Suprapubic skin (tissue), 4 donors: Measurements from ENCODE around the gene SEMA6A. TPM values are rescaled to one million over a fixed set of nuclear protein-coding genes. Genes with fewer than 3 reads are reported as not detected.

ENCODE experiments used
- DNase-seq, 2 donors: peaks; one replicate each; pipeline ENCODE4 v3.0.0-alpha.2; 2019; ENCODE audit warnings: low spot score in 2 of 2
- H3K27ac ChIP-seq: fragments of 200-600 bp; sonication (generic); one replicate; pipeline ENCODE4 v1.5.1; 2019
- H3K27me3 ChIP-seq: fragments of 200-600 bp; sonication (generic); one replicate; pipeline ENCODE4 v1.5.1; 2019
- H3K36me3 ChIP-seq: fragments of 200-600 bp; sonication (generic); one replicate; pipeline ENCODE4 v1.5.1; 2019
- H3K4me1 ChIP-seq: fragments of 200-600 bp; sonication (generic); one replicate; pipeline ENCODE4 v1.5.1; 2019
- H3K4me3 ChIP-seq: fragments of 200-600 bp; sonication (generic); one replicate; pipeline ENCODE4 v1.5.1; 2019; ENCODE audit warnings: mild to moderate bottlenecking
- H3K9me3 ChIP-seq: fragments of 200-600 bp; sonication (generic); one replicate; pipeline ENCODE4 v1.5.1; 2019
- CTCF ChIP-seq, 2 donors: fragments of 200-600 bp in 1 of 2; fragments of 450-650 bp in 1 of 2; sonication (generic) in 1 of 2; IDR thresholded peaks; one replicate each; pipeline ENCODE4 v1.5.1; 2016 to 2019; ENCODE audit warnings: antibody characterized with exemption in 2 of 2, mild to moderate bottlenecking in 1 of 2, moderate library complexity in 1 of 2
- EP300 ChIP-seq: sonication (generic); formaldehyde crosslinking; IDR thresholded peaks from one replicate; pipeline ENCODE4 v1.6.1; 2017; ENCODE audit warnings: antibody characterized with exemption
- POLR2A ChIP-seq, 2 donors: fragments of 450-650 bp; IDR thresholded peaks; one replicate each; pipeline ENCODE4 v1.6.1; 2017; ENCODE audit warnings: antibody characterized with exemption in 2 of 2, mild to moderate bottlenecking in 2 of 2, moderate library complexity in 2 of 2
- POLR2AphosphoS5 ChIP-seq, 3 donors: sonication (generic); formaldehyde crosslinking; IDR thresholded peaks; one replicate each; pipeline ENCODE4 v1.6.1; 2017; ENCODE audit warnings: antibody characterized with exemption in 3 of 3
- WGBS: methylation state at CpG from one replicate; pipeline ENCODE4 v1.1.5; 2018; 5-methylcytosine and 5-hydroxymethylcytosine counted together
- total RNA-seq, 4 donors: library from RNA; depleted of rRNA; stranded (reverse); fragments of >200 nt; gene quantifications; one replicate each; pipeline ENCODE4 v1.1.0, GENCODE V29; 2016

The SEMA6A gene
- total RNA-seq, 4 donors from 2014 or later: 7.4 to 27.8 (median 15.5) TPM

- H3K4me3 ChIP-seq: no peak overlapping the region
- DNase-seq: no peak
- H3K27ac ChIP-seq: no peak overlapping the region
- no peaks in the 10 kb centered on the region for H3K9me3 ChIP-seq
- no peaks in the 10 kb centered on the region for H3K36me3 ChIP-seq
- H3K27me3 ChIP-seq: no peaks in the 10 kb centered on the region
- H3K4me1 ChIP-seq: peaks cover 14% of the 10 kb centered on the region
- WGBS: 98% methylated on average over 4 of the region's 4 CpGs
- no peak for TF ChIP-seq EP300
- TF ChIP-seq POLR2A (IDR thresholded peaks at IDR 0.05): no peak
- TF ChIP-seq POLR2AphosphoS5 (IDR thresholded peaks at IDR 0.05): no peak
- no peak for TF ChIP-seq CTCF (IDR thresholded peaks at IDR 0.05)
Measured at GRCh38 chr5:116457062-116457461, 117.6 kb downstream of the SEMA6A start.

GRCh38 chr5:116456036-116456435, 118.6 kb downstream of the SEMA6A start:
- no peak for DNase-seq
- Histone ChIP-seq H3K27me3 (no peaks in the 10 kb centered on the region), H3K36me3 (no peaks in the 10 kb centered on the region), H3K9me3 (no peaks in the 10 kb centered on the region), H3K4me3 (no peak overlapping the region), H3K27ac (no peak overlapping the region), H3K4me1 (peaks cover 14% of the 10 kb centered on the region)
- 38% methylated on average over 1 of the region's 1 CpG for WGBS
- TF ChIP-seq POLR2A (IDR thresholded peaks at IDR 0.05) (no peak), POLR2AphosphoS5 (IDR thresholded peaks at IDR 0.05) (no peak), EP300 (no peak), CTCF (IDR thresholded peaks at IDR 0.05) (no peak)

- 72% methylated on average over 5 of the region's 5 CpGs for WGBS
- H3K4me1 ChIP-seq: peaks cover 14% of the 10 kb centered on the region
- no peaks in the 10 kb centered on the region for H3K27me3 ChIP-seq
- no peak for DNase-seq
- no peak overlapping the region for H3K4me3 ChIP-seq
- no peaks in the 10 kb centered on the region for H3K36me3 ChIP-seq
- no peaks in the 10 kb centered on the region for H3K9me3 ChIP-seq
- TF ChIP-seq CTCF (IDR thresholded peaks at IDR 0.05): no peak
- no peak for TF ChIP-seq POLR2A (IDR thresholded peaks at IDR 0.05)
- no peak for TF ChIP-seq EP300
- no peak for TF ChIP-seq POLR2AphosphoS5 (IDR thresholded peaks at IDR 0.05)
- no peak overlapping the region for H3K27ac ChIP-seq
Measured at GRCh38 chr5:116455061-116455460, 119.6 kb downstream of the SEMA6A start.

- WGBS: 30% methylated on average over 9 of the region's 9 CpGs
- no peak for DNase-seq
- Histone ChIP-seq H3K4me1 (peaks cover 14% of the 10 kb centered on the region), H3K4me3 (no peak overlapping the region), H3K36me3 (no peaks in the 10 kb centered on the region), H3K27ac (no peak overlapping the region), H3K9me3 (no peaks in the 10 kb centered on the region), H3K27me3 (no peaks in the 10 kb centered on the region)
- no peak for TF ChIP-seq EP300
- TF ChIP-seq CTCF (IDR thresholded peaks at IDR 0.05): no peak
- TF ChIP-seq POLR2AphosphoS5 (IDR thresholded peaks at IDR 0.05): no peak
- TF ChIP-seq POLR2A (IDR thresholded peaks at IDR 0.05): no peak
Measured at GRCh38 chr5:116454417-116454927, 120.2 kb downstream of the SEMA6A start.

- peaks cover 14% of the 10 kb centered on the region for H3K4me1 ChIP-seq
- 45% methylated on average over 5 of the region's 5 CpGs for WGBS
- H3K4me3 ChIP-seq: no peak overlapping the region
- no peak for TF ChIP-seq EP300
- no peak for TF ChIP-seq POLR2AphosphoS5 (IDR thresholded peaks at IDR 0.05)
- TF ChIP-seq POLR2A (IDR thresholded peaks at IDR 0.05): no peak
- no peak for TF ChIP-seq CTCF (IDR thresholded peaks at IDR 0.05)
- H3K9me3 ChIP-seq: no peaks in the 10 kb centered on the region
- peaks cover 3% of the 10 kb centered on the region for H3K36me3 ChIP-seq
- no peak for DNase-seq
- H3K27ac ChIP-seq: no peak overlapping the region
- no peaks in the 10 kb centered on the region for H3K27me3 ChIP-seq
Measured at GRCh38 chr5:116453988-116454411, 120.6 kb downstream of the SEMA6A start.
